CD8-positive, alpha-beta memory T cell (primary cell): ENCODE data around the gene NCBP1. TPM values are rescaled to one million over a fixed set of nuclear protein-coding genes. Genes with fewer than 3 reads are reported as not detected.

Experiments used
- CTCF ChIA-PET: fragments of 350-600 bp; sonication (Branson Sonifier 250); formaldehyde crosslinking; loops from one replicate; lab custom pipeline; 2021; ENCODE audit warnings: antibody characterized with exemption; lab: Charles Lee
- POLR2A ChIA-PET: fragments of 350-600 bp; sonication (Branson Sonifier 250); formaldehyde crosslinking; loops from one replicate; lab custom pipeline; 2021; ENCODE audit warnings: antibody characterized with exemption; lab: Charles Lee
- DNase-seq, 5 donors: peaks; one replicate each; pipeline versions ENCODE4 v3.0.0 to v3.0.0-alpha.2; 2020 to 2022; ENCODE audit warnings: mixed read lengths in 1 of 5
- H3K27ac ChIP-seq: one replicate; pipeline ENCODE4 v1.7.0; 2013; ENCODE audit warnings: low read depth, mild to moderate bottlenecking, low read length, moderate library complexity
- H3K27me3 ChIP-seq: 2 replicates; pipeline ENCODE4 v1.7.0; 2013; ENCODE audit warnings: low read length, mild to moderate bottlenecking; ENCODE audit not compliant: insufficient read depth, poor library complexity, severe bottlenecking
- H3K36me3 ChIP-seq: 2 replicates; pipeline ENCODE4 v1.7.0; 2013; ENCODE audit warnings: mild to moderate bottlenecking, low read length, moderate library complexity; ENCODE audit not compliant: insufficient read depth
- H3K4me1 ChIP-seq: 2 replicates; pipeline ENCODE4 v1.7.0; 2013; ENCODE audit warnings: mild to moderate bottlenecking, low read length, moderate library complexity; ENCODE audit not compliant: insufficient read depth
- H3K4me3 ChIP-seq: 2 replicates; pipeline ENCODE4 v1.7.0; 2013; ENCODE audit warnings: mild to moderate bottlenecking, low read length
- H3K9me3 ChIP-seq: 2 replicates; pipeline ENCODE4 v1.7.0; 2013; ENCODE audit warnings: mild to moderate bottlenecking, low read length
- H3K27ac Mint-ChIP-seq, 8 donors: one replicate each; pipeline ENCODE4 v1.8.0; 2020 to 2021; ENCODE audit warnings: mixed read lengths in 8 of 8, mild to moderate bottlenecking in 6 of 8, inconsistent platforms in 3 of 8, moderate library complexity in 3 of 8
- H3K27me3 Mint-ChIP-seq, 2 donors: one replicate each; pipeline ENCODE4 v1.8.0; 2020 to 2021; ENCODE audit warnings: mixed read lengths in 2 of 2, mild to moderate bottlenecking in 1 of 2, moderate library complexity in 1 of 2
- H3K36me3 Mint-ChIP-seq, 3 donors: one replicate each; pipeline ENCODE4 v1.8.0; 2020 to 2021; ENCODE audit warnings: mixed read lengths in 3 of 3, inconsistent platforms in 1 of 3, mild to moderate bottlenecking in 1 of 3
- H3K4me1 Mint-ChIP-seq, 3 donors: one replicate each; pipeline ENCODE4 v1.8.0; 2020 to 2021; ENCODE audit warnings: mixed read lengths in 3 of 3, inconsistent platforms in 1 of 3, mild to moderate bottlenecking in 1 of 3
- H3K4me3 Mint-ChIP-seq, 7 donors: one replicate each; pipeline ENCODE4 v1.8.0; 2020 to 2021; ENCODE audit warnings: mixed read lengths in 7 of 7, mild to moderate bottlenecking in 6 of 7, moderate library complexity in 4 of 7, inconsistent platforms in 2 of 7
- H3K9me3 Mint-ChIP-seq, 5 donors: one replicate each; pipeline ENCODE4 v1.8.0; 2020 to 2022; ENCODE audit warnings: mixed read lengths in 5 of 5, mild to moderate bottlenecking in 3 of 5, moderate library complexity in 2 of 5, inconsistent platforms in 1 of 5
- polyA plus RNA-seq: library from polyadenylated mRNA; unstranded; fragments of 300-500 nt; fragmentation: Illumina TruSeq; gene quantifications from one replicate; pipeline ENCODE4 v1.2.3, GENCODE V29; 2021
- total RNA-seq, 2 experiments: library from RNA; stranded (reverse); gene quantifications; one replicate each; pipeline ENCODE4 v1.2.3, GENCODE V29; 2021

The NCBP1 gene
- total and polyA plus RNA-seq, 3 experiments from 2014 or later = 15.4 to 49.6 (median 47.7) TPM

- no peak overlapping the region for H3K4me3 Mint-ChIP-seq
- H3K9me3 ChIP-seq = no peaks in the 10 kb centered on the region
- H3K4me1 ChIP-seq = no peaks in the 10 kb centered on the region
- H3K36me3 Mint-ChIP-seq = peaks cover 0 to 24% (median 10%) of the 10 kb centered on the region in 3 donors
- peaks cover 7 to 9% (median 7%) of the 10 kb centered on the region in 3 donors for H3K4me1 Mint-ChIP-seq
- POLR2A ChIA-PET = no interaction called here
- no peak overlapping the region for H3K27ac ChIP-seq
- H3K4me3 ChIP-seq = no peak overlapping the region
- CTCF ChIA-PET = interaction anchor here (2.4 to 3.9 kb wide), 2 partner anchors 13 to 127 kb away, joined by 33 to 48 read pairs; no protein-coding TSS in a partner anchor
- no peaks in the 10 kb centered on the region for H3K27me3 ChIP-seq
- no peaks in the 10 kb centered on the region for H3K9me3 Mint-ChIP-seq
- no peak for DNase-seq
- H3K27ac Mint-ChIP-seq = peak overlapping the region in 1 of 8 donors; percentile 54
- H3K36me3 ChIP-seq = peaks cover 13% of the 10 kb centered on the region
- H3K27me3 Mint-ChIP-seq = no peaks in the 10 kb centered on the region
Measured at GRCh38 chr9:97596906-97597305, 36.7 kb upstream of the NCBP1 start.

DNA sequence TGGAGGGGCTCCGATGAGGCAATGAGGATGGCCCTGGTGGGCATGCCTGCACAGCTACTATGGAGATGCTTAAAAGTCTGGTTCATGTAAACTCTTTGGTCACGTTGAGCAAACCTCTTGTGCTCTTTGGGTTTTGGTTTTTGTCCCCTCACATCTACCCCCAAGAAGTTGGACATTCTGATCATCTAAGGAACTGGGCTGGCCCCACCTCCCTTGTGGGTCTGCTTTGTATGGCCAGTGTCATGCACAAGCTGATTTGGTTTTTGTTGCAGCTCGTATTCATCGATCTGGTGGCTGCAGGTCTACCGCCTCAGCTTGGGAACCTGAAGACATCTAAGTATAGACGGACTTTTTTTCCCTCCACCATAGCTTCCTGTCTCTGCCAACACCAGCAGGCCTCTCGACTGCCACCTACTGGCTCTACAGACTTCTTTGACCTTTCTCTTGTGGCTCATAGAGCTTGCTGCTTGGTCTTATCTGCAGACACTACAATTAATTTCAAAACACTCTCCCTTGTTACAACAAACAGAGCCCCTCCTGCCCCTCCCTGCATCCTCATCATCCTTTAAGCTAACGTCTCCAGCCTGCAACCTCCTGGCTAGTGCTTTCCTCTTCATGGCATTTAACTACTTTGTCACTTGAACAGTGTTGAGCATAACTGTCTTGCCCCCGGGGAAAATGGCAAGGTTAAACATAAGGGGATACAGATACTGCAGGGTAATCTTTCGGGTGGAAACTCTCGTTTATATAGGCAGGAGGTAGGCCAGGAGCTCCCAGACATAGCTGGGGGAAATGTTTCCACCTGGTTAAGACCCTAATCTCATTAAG is 34.9 kb upstream of the NCBP1 start:
- Histone ChIP-seq H3K36me3 (peaks cover 18% of the 10 kb centered on the region), H3K4me3 (no peak overlapping the region), H3K9me3 (no peaks in the 10 kb centered on the region), H3K27me3 (no peaks in the 10 kb centered on the region), H3K4me1 (no peaks in the 10 kb centered on the region), H3K27ac (no peak overlapping the region)
- ChIA-PET CTCF (interaction anchor here (0.5 to 3.9 kb wide), 39 partner anchors 8 to 1008 kb away, joined by 3 to 50 read pairs (median 4); partner anchors contain the start of genes NCBP1, TDRD7, TSTD2 and ZNF782), POLR2A (interaction anchor here (0.6 to 1.1 kb wide), 2 partner anchors 35 to 186 kb away, joined by 3 to 4 read pairs; partner anchors contain the start of genes NCBP1 and TSTD2)
- Mint-ChIP-seq H3K36me3 (peaks cover 0 to 38% (median 17%) of the 10 kb centered on the region in 3 donors), H3K27ac (peak overlapping the region in 6 of 8 donors; percentile 10 to 72 (median 38)), H3K4me3 (peak overlapping the region in 6 of 7 donors; percentile 49 to 79 (median 62)), H3K9me3 (no peaks in the 10 kb centered on the region), H3K4me1 (peaks cover 7 to 9% (median 7%) of the 10 kb centered on the region in 3 donors), H3K27me3 (no peaks in the 10 kb centered on the region)
- peak; percentile 44 to 75 (median 61) for DNase-seq

DNA sequence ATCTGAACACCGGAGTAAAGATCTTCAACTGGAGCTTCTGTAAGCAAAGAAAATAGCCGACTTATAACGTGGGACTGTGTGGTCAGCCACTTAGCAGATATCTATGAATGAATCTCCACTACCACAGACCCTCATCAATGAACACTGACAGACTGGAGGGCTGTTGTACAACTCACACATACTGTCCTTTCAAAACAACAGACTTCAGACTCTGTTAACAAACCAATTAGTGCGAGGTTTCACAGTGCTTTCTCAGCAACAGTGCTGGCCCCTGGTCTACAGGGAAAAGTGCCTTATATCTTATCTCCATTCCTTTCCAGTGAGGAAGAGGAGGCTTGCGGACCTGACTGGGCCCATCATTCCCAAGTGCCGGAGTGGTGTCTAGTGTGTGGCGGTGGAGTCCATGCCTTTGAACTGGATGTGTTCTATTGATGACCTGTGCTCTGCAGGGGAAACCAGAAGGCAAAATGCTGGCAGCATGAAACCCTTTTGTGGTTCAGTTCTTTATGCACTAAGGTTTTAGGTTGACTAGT is 34.2 kb upstream of the NCBP1 start:
- no peaks in the 10 kb centered on the region for H3K27me3 ChIP-seq
- peaks cover 7 to 9% (median 7%) of the 10 kb centered on the region in 3 donors for H3K4me1 Mint-ChIP-seq
- no peaks in the 10 kb centered on the region for H3K27me3 Mint-ChIP-seq
- H3K4me3 Mint-ChIP-seq = no peak overlapping the region
- no peak overlapping the region for H3K4me3 ChIP-seq
- H3K9me3 ChIP-seq = no peaks in the 10 kb centered on the region
- no peaks in the 10 kb centered on the region for H3K4me1 ChIP-seq
- peak overlapping the region in 2 of 8 donors; percentile 12 to 35 for H3K27ac Mint-ChIP-seq
- H3K36me3 Mint-ChIP-seq = peaks cover 0 to 44% (median 19%) of the 10 kb centered on the region in 3 donors
- H3K9me3 Mint-ChIP-seq = no peaks in the 10 kb centered on the region
- peaks cover 22% of the 10 kb centered on the region for H3K36me3 ChIP-seq
- ChIA-PET POLR2A (interaction anchor here (1.1 kb wide), 1 partner anchor 187 kb away, joined by 4 read pairs; no protein-coding TSS in a partner anchor), CTCF (interaction anchor here (0.7 to 3.9 kb wide), 34 partner anchors 9 to 745 kb away, joined by 3 to 50 read pairs (median 4); partner anchors contain the start of genes NCBP1, TDRD7, TSTD2 and ZNF782)
- DNase-seq = no peak
- H3K27ac ChIP-seq = no peak overlapping the region

DNA sequence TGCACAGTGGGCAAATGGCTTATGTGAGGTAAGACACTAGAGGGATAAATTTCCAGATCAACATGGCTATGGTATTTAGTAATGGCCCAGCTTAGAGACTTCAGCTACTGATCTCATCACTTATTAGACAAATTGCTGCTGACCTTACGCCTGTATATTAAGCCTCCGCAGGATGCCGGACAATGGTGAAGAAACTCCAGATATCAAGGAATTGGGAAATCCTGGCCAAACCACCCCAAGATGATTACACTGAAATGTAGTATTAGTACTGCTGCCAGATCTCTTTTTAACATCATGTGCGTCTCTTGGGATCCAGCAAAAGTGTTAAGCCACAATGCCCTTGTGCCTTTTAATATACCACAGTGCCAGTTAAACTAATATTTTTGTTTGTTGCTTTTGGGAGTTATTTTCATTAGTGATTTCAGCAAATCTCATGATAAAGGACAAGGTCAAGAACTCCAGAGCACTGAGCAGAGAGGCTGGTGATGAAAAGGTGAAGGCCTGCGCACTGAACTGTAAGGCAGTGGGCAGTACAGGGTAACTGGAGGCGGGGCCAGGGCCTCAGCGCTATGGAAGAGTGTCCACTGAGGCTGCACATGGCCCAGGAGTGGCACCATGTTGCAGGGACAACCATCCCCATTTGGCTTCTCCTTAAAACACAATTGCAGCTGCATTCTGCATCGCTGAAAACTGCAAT is 32.9 kb upstream of the NCBP1 start:
- Histone ChIP-seq H3K9me3 (no peaks in the 10 kb centered on the region), H3K27me3 (no peaks in the 10 kb centered on the region), H3K4me1 (no peaks in the 10 kb centered on the region), H3K4me3 (no peak overlapping the region), H3K36me3 (peaks cover 35% of the 10 kb centered on the region), H3K27ac (no peak overlapping the region)
- H3K4me3 Mint-ChIP-seq = no peak overlapping the region
- no peaks in the 10 kb centered on the region for H3K27me3 Mint-ChIP-seq
- H3K4me1 Mint-ChIP-seq = peaks cover 7 to 9% (median 7%) of the 10 kb centered on the region in 3 donors
- ChIA-PET POLR2A (no interaction called here), CTCF (interaction anchor here (2.1 to 3.3 kb wide), 4 partner anchors 12 to 189 kb away, joined by 4 to 50 read pairs (median 12); partner anchors contain the start of gene TDRD7)
- peaks cover 0 to 57% (median 23%) of the 10 kb centered on the region in 3 donors for H3K36me3 Mint-ChIP-seq
- no peaks in the 10 kb centered on the region for H3K9me3 Mint-ChIP-seq
- H3K27ac Mint-ChIP-seq = no peak overlapping the region
- no peak for DNase-seq

DNA sequence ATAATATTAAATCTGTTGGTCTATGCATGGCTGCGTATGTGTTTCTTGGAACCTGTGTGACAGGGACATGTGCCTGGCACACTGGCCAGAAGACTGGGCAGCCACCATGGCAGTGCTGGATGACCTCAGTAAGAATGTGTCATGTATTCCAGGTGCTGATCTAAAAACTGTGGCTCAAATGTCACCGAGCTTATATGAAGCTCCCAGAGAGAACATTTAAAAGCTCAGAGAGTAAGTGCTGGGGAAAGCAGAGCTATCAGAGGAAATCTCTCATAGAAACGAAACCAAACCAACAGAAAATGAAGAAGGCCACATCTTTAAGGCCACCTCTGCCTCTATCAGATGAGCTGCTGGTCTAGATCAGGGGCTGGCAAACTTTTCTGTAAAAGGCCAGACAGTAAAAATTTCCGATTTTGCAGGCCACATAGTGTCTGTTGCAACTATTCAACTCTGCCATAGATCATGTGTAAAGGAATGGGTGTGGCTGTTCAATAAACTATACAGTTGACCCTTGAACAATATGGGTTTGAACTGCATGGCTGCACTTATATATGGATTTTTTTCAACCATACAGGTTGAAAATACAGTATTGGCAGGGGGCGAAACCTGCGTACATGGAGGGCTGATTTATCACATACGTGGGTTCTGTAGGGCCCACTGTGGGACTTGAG is 32.3 kb upstream of the NCBP1 start:
- H3K4me3 ChIP-seq = no peak overlapping the region
- ChIA-PET POLR2A (no interaction called here), CTCF (interaction anchor here (2.1 to 2.2 kb wide), 2 partner anchors 12 to 14 kb away, joined by 4 to 6 read pairs; no protein-coding TSS in a partner anchor)
- H3K4me3 Mint-ChIP-seq = no peak overlapping the region
- H3K27me3 ChIP-seq = no peaks in the 10 kb centered on the region
- no peaks in the 10 kb centered on the region for H3K27me3 Mint-ChIP-seq
- peaks cover 0 to 64% (median 23%) of the 10 kb centered on the region in 3 donors for H3K36me3 Mint-ChIP-seq
- H3K27ac Mint-ChIP-seq = no peak overlapping the region
- H3K4me1 ChIP-seq = no peaks in the 10 kb centered on the region
- DNase-seq = no peak
- H3K9me3 ChIP-seq = no peaks in the 10 kb centered on the region
- H3K27ac ChIP-seq = no peak overlapping the region
- peaks cover 38% of the 10 kb centered on the region for H3K36me3 ChIP-seq
- peaks cover 7 to 9% (median 7%) of the 10 kb centered on the region in 3 donors for H3K4me1 Mint-ChIP-seq
- no peaks in the 10 kb centered on the region for H3K9me3 Mint-ChIP-seq

DNA sequence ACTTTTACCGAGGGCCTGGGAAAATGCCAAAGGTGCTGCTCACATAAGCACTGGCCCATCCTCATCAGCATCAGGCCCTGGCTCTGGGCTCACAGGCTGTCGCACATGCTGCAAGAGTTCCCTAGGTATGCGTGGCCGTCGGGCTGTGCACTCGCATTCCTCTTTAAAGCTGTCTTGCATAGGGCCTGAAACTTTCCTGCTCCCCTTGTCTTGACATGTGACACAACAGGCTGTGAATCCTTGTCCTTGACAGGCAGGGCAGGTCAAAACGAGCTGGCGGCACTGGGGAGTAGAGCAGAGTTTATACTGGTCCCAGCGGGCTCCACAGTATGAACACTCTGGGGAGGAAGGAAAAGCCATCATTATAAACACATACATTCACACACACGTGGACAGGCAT is 31.2 kb upstream of the NCBP1 start:
- Mint-ChIP-seq H3K9me3 (no peaks in the 10 kb centered on the region), H3K4me3 (no peak overlapping the region), H3K36me3 (peaks cover 0 to 72% (median 25%) of the 10 kb centered on the region in 3 donors), H3K27me3 (no peaks in the 10 kb centered on the region), H3K27ac (peak overlapping the region in 1 of 8 donors; percentile 92), H3K4me1 (peaks cover 7 to 9% (median 7%) of the 10 kb centered on the region in 3 donors)
- Histone ChIP-seq H3K36me3 (peaks cover 38% of the 10 kb centered on the region), H3K4me3 (no peak overlapping the region), H3K4me1 (no peaks in the 10 kb centered on the region), H3K27ac (no peak overlapping the region), H3K27me3 (no peaks in the 10 kb centered on the region), H3K9me3 (no peaks in the 10 kb centered on the region)
- POLR2A ChIA-PET = no interaction called here
- no peak for DNase-seq
- CTCF ChIA-PET = interaction anchor here (1.1 to 2.3 kb wide), 3 partner anchors 134 to 746 kb away, joined by 3 to 6 read pairs (median 3); no protein-coding TSS in a partner anchor
